Suprapubic skin (tissue), 4 donors: ENCODE results near the gene SRRM3. TPM values are rescaled to one million over a fixed set of nuclear protein-coding genes. Genes with fewer than 3 reads are reported as not detected.

Source experiments
- DNase-seq, 2 donors: peaks; one replicate each; pipeline ENCODE4 v3.0.0-alpha.2; 2019; ENCODE audit warnings: low spot score in 2 of 2
- H3K27ac ChIP-seq: fragments of 200-600 bp; sonication (generic); one replicate; pipeline ENCODE4 v1.5.1; 2019
- H3K27me3 ChIP-seq: fragments of 200-600 bp; sonication (generic); one replicate; pipeline ENCODE4 v1.5.1; 2019
- H3K36me3 ChIP-seq: fragments of 200-600 bp; sonication (generic); one replicate; pipeline ENCODE4 v1.5.1; 2019
- H3K4me1 ChIP-seq: fragments of 200-600 bp; sonication (generic); one replicate; pipeline ENCODE4 v1.5.1; 2019
- H3K4me3 ChIP-seq: fragments of 200-600 bp; sonication (generic); one replicate; pipeline ENCODE4 v1.5.1; 2019; ENCODE audit warnings: mild to moderate bottlenecking
- H3K9me3 ChIP-seq: fragments of 200-600 bp; sonication (generic); one replicate; pipeline ENCODE4 v1.5.1; 2019
- CTCF ChIP-seq, 2 donors: fragments of 200-600 bp in 1 of 2; fragments of 450-650 bp in 1 of 2; sonication (generic) in 1 of 2; IDR thresholded peaks; one replicate each; pipeline ENCODE4 v1.5.1; 2016 to 2019; ENCODE audit warnings: antibody characterized with exemption in 2 of 2, mild to moderate bottlenecking in 1 of 2, moderate library complexity in 1 of 2
- EP300 ChIP-seq: sonication (generic); formaldehyde crosslinking; IDR thresholded peaks from one replicate; pipeline ENCODE4 v1.6.1; 2017; ENCODE audit warnings: antibody characterized with exemption
- POLR2A ChIP-seq, 2 donors: fragments of 450-650 bp; IDR thresholded peaks; one replicate each; pipeline ENCODE4 v1.6.1; 2017; ENCODE audit warnings: antibody characterized with exemption in 2 of 2, mild to moderate bottlenecking in 2 of 2, moderate library complexity in 2 of 2
- POLR2AphosphoS5 ChIP-seq, 3 donors: sonication (generic); formaldehyde crosslinking; IDR thresholded peaks; one replicate each; pipeline ENCODE4 v1.6.1; 2017; ENCODE audit warnings: antibody characterized with exemption in 3 of 3
- WGBS: methylation state at CpG from one replicate; pipeline ENCODE4 v1.1.5; 2018; 5-methylcytosine and 5-hydroxymethylcytosine counted together
- total RNA-seq, 4 donors: library from RNA; depleted of rRNA; stranded (reverse); fragments of >200 nt; gene quantifications; one replicate each; pipeline ENCODE4 v1.1.0, GENCODE V29; 2016

The SRRM3 gene
- total RNA-seq, 4 donors from 2014 or later = 5.6 to 8.5 (median 7.7) TPM

- no peak for DNase-seq
- H3K27ac ChIP-seq = no peak overlapping the region
- H3K4me3 ChIP-seq = no peak overlapping the region
- H3K9me3 ChIP-seq = no peaks in the 10 kb centered on the region
- peaks cover 36% of the 10 kb centered on the region for H3K27me3 ChIP-seq
- TF ChIP-seq POLR2AphosphoS5 (IDR thresholded peaks at IDR 0.05) (no peak), EP300 (no peak), CTCF (IDR thresholded peaks at IDR 0.05) (no peak), POLR2A (IDR thresholded peaks at IDR 0.05) (no peak)
- H3K36me3 ChIP-seq = no peaks in the 10 kb centered on the region
- no peaks in the 10 kb centered on the region for H3K4me1 ChIP-seq
- WGBS = 35% methylated on average over 7 of the region's 7 CpGs
These were observed 71.3 kb downstream of the SRRM3 start for GRCh38 chr7:76272851-76273497.

- DNase-seq = no peak
- H3K4me1 ChIP-seq = no peaks in the 10 kb centered on the region
- no peaks in the 10 kb centered on the region for H3K36me3 ChIP-seq
- peaks cover 32% of the 10 kb centered on the region for H3K27me3 ChIP-seq
- no peak overlapping the region for H3K4me3 ChIP-seq
- 82% methylated on average over 5 of the region's 5 CpGs for WGBS
- TF ChIP-seq CTCF (IDR thresholded peaks at IDR 0.05) (no peak), EP300 (no peak), POLR2AphosphoS5 (IDR thresholded peaks at IDR 0.05) (no peak), POLR2A (IDR thresholded peaks at IDR 0.05) (no peak)
- H3K27ac ChIP-seq = no peak overlapping the region
- H3K9me3 ChIP-seq = no peaks in the 10 kb centered on the region
These were observed 71.8 kb downstream of the SRRM3 start for GRCh38 chr7:76273503-76273902.

- H3K4me3 ChIP-seq = no peak overlapping the region
- no peaks in the 10 kb centered on the region for H3K9me3 ChIP-seq
- peaks cover 24% of the 10 kb centered on the region for H3K4me1 ChIP-seq
- H3K27ac ChIP-seq = no peak overlapping the region
- no CpG with 5 or more reads among the region's 1 CpG for WGBS
- DNase-seq = no peak
- H3K27me3 ChIP-seq = peaks cover 32% of the 10 kb centered on the region
- H3K36me3 ChIP-seq = no peaks in the 10 kb centered on the region
- TF ChIP-seq POLR2AphosphoS5 (IDR thresholded peaks at IDR 0.05) (no peak), CTCF (IDR thresholded peaks at IDR 0.05) (no peak), EP300 (no peak), POLR2A (IDR thresholded peaks at IDR 0.05) (no peak)
These were observed 76.8 kb downstream of the SRRM3 start for GRCh38 chr7:76278540-76278939.

GRCh38 chr7:76280408-76280807 is 78.7 kb downstream of the SRRM3 start:
- TF ChIP-seq CTCF (IDR thresholded peaks at IDR 0.05) (no peak), POLR2AphosphoS5 (IDR thresholded peaks at IDR 0.05) (no peak), EP300 (no peak), POLR2A (IDR thresholded peaks at IDR 0.05) (no peak)
- no peak overlapping the region for H3K4me3 ChIP-seq
- H3K27me3 ChIP-seq = peaks cover 27% of the 10 kb centered on the region
- peaks cover 24% of the 10 kb centered on the region for H3K4me1 ChIP-seq
- DNase-seq = no peak
- WGBS = 40% methylated on average over 22 of the region's 25 CpGs
- no peak overlapping the region for H3K27ac ChIP-seq
- no peaks in the 10 kb centered on the region for H3K36me3 ChIP-seq
- H3K9me3 ChIP-seq = no peaks in the 10 kb centered on the region

- Histone ChIP-seq H3K4me3 (peak overlapping the region; percentile 70), H3K9me3 (no peaks in the 10 kb centered on the region), H3K27ac (no peak overlapping the region), H3K4me1 (peaks cover 24% of the 10 kb centered on the region), H3K27me3 (peaks cover 27% of the 10 kb centered on the region), H3K36me3 (no peaks in the 10 kb centered on the region)
- TF ChIP-seq CTCF (IDR thresholded peaks at IDR 0.05) (no peak), EP300 (no peak), POLR2AphosphoS5 (IDR thresholded peaks at IDR 0.05) (no peak), POLR2A (IDR thresholded peaks at IDR 0.05) (no peak)
- no peak for DNase-seq
- 6% methylated on average over 22 of the region's 63 CpGs for WGBS
These were observed 79.5 kb downstream of the SRRM3 start for GRCh38 chr7:76281006-76281705.
